Tibial nerve (tissue), 4 donors: Measurements from ENCODE around the gene IFNK. TPM values are rescaled to one million over a fixed set of nuclear protein-coding genes. Genes with fewer than 3 reads are reported as not detected.

Experiments
- DNase-seq, 2 donors: peaks; one replicate each; pipeline ENCODE4 v3.0.0-alpha.2; 2019; ENCODE audit warnings: low spot score in 2 of 2
- H3K27ac ChIP-seq, 4 donors: fragments of 200-600 bp; sonication (generic) in 3 of 4; one replicate each; pipeline ENCODE4 v1.5.1; 2017 to 2019; ENCODE audit warnings: mild to moderate bottlenecking in 1 of 4
- H3K27me3 ChIP-seq, 2 donors: fragments of 200-600 bp; sonication (generic) in 1 of 2; one replicate each; pipeline versions ENCODE4 v1.5.1 to v1.6.0; 2017 to 2019
- H3K36me3 ChIP-seq, 3 donors: fragments of 200-600 bp; sonication (generic); one replicate each; pipeline ENCODE4 v1.5.1; 2018 to 2019
- H3K4me1 ChIP-seq, 4 donors: fragments of 200-600 bp; sonication (generic) in 3 of 4; one replicate each; pipeline ENCODE4 v1.5.1; 2017 to 2019
- H3K4me3 ChIP-seq, 4 donors: fragments of 200-600 bp; sonication (generic) in 3 of 4; one replicate each; pipeline ENCODE4 v1.5.1; 2017 to 2019; ENCODE audit warnings: mild to moderate bottlenecking in 1 of 4, moderate library complexity in 1 of 4
- H3K9me3 ChIP-seq, 4 donors: fragments of 200-600 bp; sonication (generic) in 3 of 4; one replicate each; pipeline ENCODE4 v1.5.1; 2017 to 2019
- CTCF ChIP-seq, 5 experiments: fragments of 200-600 bp in 3 of 5; fragments of 450-650 bp in 2 of 5; sonication (generic) in 3 of 5; IDR thresholded peaks; one replicate each; pipeline ENCODE4 v1.5.1; 2016 to 2019; ENCODE audit warnings: antibody characterized with exemption in 5 of 5, mild to moderate bottlenecking in 3 of 5, moderate library complexity in 2 of 5
- EP300 ChIP-seq, 2 donors: sonication (generic); formaldehyde crosslinking; IDR thresholded peaks; one replicate each; pipeline ENCODE4 v1.6.1; 2017; ENCODE audit warnings: antibody characterized with exemption in 2 of 2, mild to moderate bottlenecking in 1 of 2
- POLR2A ChIP-seq, 2 donors: fragments of 450-650 bp; IDR thresholded peaks; one replicate each; pipeline ENCODE4 v1.6.1; 2017; ENCODE audit warnings: antibody characterized with exemption in 2 of 2, mild to moderate bottlenecking in 2 of 2, moderate library complexity in 2 of 2
- WGBS, 2 donors: methylation state at CpG; one replicate each; pipeline ENCODE4 v1.1.5; 2018; 5-methylcytosine and 5-hydroxymethylcytosine counted together
- total RNA-seq, 4 donors: library from RNA; depleted of rRNA; stranded (reverse); fragments of >200 nt; gene quantifications; one replicate each; pipeline ENCODE4 v1.1.0, GENCODE V29; 2016

IFNK gene
- total RNA-seq, 4 donors from 2014 or later, result not detected

GRCh38 chr9:27489087-27489876 lies 34.8 kb upstream of the IFNK start:
- Histone ChIP-seq H3K4me1 (peaks cover 0 to 9% (median 1%) of the 10 kb centered on the region in 4 donors), H3K27me3 (no peaks in the 10 kb centered on the region), H3K4me3 (no peak overlapping the region), H3K27ac (no peak overlapping the region), H3K36me3 (no peaks in the 10 kb centered on the region), H3K9me3 (no peaks in the 10 kb centered on the region)
- TF ChIP-seq EP300 (IDR thresholded peaks at IDR 0.05) (no peak), CTCF (IDR thresholded peaks at IDR 0.05) (no peak), POLR2A (IDR thresholded peaks at IDR 0.05) (no peak)
- 76 to 79% methylated on average over 5 of the region's 5 CpGs for WGBS, 2 donors
- no peak for DNase-seq

DNA sequence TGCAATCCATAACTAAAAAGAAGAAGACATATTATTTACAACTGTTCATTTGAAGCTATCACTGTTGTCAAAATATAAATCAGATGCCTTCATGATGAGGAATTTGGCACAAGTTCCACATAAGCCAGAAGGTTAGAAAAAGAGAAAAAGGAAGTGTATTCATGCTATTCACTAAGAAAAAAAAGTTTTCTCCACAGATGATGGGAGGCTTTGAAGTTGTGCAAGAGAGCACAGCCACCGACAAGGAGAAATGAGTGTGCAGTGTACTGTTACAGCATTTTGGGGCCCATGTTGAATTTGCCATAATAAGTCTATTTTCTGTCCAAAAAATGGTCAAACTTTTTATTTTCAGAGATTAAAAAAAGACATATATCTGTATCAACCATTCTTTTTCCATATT lies 32.9 kb upstream of the IFNK start:
- WGBS, 2 donors, result 21 to 24% methylated on average over 1 of the region's 1 CpG
- no peak overlapping the region for H3K27ac ChIP-seq
- H3K4me3 ChIP-seq, result no peak overlapping the region
- peaks cover 0 to 9% (median 0%) of the 10 kb centered on the region in 4 donors for H3K4me1 ChIP-seq
- DNase-seq, result no peak
- no peaks in the 10 kb centered on the region for H3K9me3 ChIP-seq
- H3K36me3 ChIP-seq, result no peaks in the 10 kb centered on the region
- no peaks in the 10 kb centered on the region for H3K27me3 ChIP-seq
- TF ChIP-seq CTCF (IDR thresholded peaks at IDR 0.05), result no peak
- TF ChIP-seq EP300 (IDR thresholded peaks at IDR 0.05), result peak in 1 of 2 donors; percentile 48

DNA sequence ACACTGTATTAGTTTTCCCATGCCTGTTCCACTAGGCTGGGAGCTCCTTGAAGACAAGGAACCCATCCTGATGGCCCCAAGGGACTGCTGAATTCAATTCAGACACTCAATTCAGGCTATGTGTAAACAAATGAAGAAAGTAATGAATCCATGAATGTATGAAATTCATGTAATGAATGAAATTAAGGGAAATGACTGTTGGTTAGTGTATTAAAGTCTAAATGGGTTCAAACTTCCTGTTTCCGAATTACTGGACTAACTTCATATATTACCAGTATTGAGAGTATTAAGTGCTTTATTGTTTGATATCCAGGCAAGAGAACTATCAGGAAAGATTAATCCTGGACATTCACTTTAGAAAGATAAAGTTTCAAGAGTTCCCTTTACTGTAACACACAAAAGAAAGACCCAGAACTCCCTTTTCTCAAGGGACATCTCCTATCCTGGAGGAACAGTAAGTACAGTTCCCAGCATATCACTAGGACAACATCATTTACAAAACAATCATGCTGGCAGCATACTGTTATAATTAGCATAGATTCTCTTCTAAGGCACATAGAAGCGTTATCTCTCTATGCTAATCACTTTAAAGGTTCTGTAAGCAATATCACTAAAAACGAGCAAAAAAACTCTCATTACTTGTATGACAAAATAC lies 28.5 kb upstream of the IFNK start:
- H3K27me3 ChIP-seq, result no peaks in the 10 kb centered on the region
- H3K27ac ChIP-seq, result no peak overlapping the region
- 68 to 70% methylated on average over 3 of the region's 3 CpGs for WGBS, 2 donors
- no peaks in the 10 kb centered on the region for H3K9me3 ChIP-seq
- no peak for DNase-seq
- peaks cover 0 to 16% (median 0%) of the 10 kb centered on the region in 4 donors for H3K4me1 ChIP-seq
- no peaks in the 10 kb centered on the region for H3K36me3 ChIP-seq
- no peak overlapping the region for H3K4me3 ChIP-seq
- TF ChIP-seq CTCF (IDR thresholded peaks at IDR 0.05) (no peak), POLR2A (IDR thresholded peaks at IDR 0.05) (no peak), EP300 (IDR thresholded peaks at IDR 0.05) (no peak)

DNA sequence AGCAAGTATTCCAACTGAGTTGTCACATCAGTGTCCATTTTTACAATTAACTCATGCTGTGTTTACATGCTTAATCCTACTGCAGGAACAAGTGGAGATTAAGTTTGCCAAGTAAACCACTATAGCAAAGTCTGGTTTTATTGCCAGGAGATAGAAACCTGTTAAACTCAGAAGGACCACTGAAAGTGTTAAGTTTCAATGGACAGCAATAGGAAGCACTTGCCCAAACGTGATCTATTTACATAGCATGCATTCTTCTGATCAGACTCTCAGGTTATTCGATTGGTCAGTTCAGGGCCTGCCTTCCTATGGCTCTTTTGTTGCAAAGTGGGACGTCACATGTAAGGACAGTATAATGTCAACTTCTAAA lies 28.0 kb upstream of the IFNK start:
- no peaks in the 10 kb centered on the region for H3K27me3 ChIP-seq
- H3K4me3 ChIP-seq, result no peak overlapping the region
- DNase-seq, result no peak
- 60 to 67% methylated on average over 3 of the region's 3 CpGs for WGBS, 2 donors
- no peak for TF ChIP-seq POLR2A (IDR thresholded peaks at IDR 0.05)
- TF ChIP-seq EP300 (IDR thresholded peaks at IDR 0.05), result no peak
- TF ChIP-seq CTCF (IDR thresholded peaks at IDR 0.05), result no peak
- H3K36me3 ChIP-seq, result no peaks in the 10 kb centered on the region
- H3K27ac ChIP-seq, result no peak overlapping the region
- no peaks in the 10 kb centered on the region for H3K9me3 ChIP-seq
- H3K4me1 ChIP-seq, result peaks cover 0 to 10% (median 0%) of the 10 kb centered on the region in 4 donors

GRCh38 chr9:27497883-27498417 lies 26.1 kb upstream of the IFNK start:
- no peak overlapping the region for H3K27ac ChIP-seq
- peaks cover 0 to 8% (median 0%) of the 10 kb centered on the region in 4 donors for H3K4me1 ChIP-seq
- peak overlapping the region in 1 of 4 donors; percentile 10 for H3K4me3 ChIP-seq
- H3K27me3 ChIP-seq, result no peaks in the 10 kb centered on the region
- DNase-seq, result no peak
- TF ChIP-seq POLR2A (IDR thresholded peaks at IDR 0.05) (no peak), CTCF (IDR thresholded peaks at IDR 0.05) (no peak), EP300 (IDR thresholded peaks at IDR 0.05) (no peak)
- H3K9me3 ChIP-seq, result no peaks in the 10 kb centered on the region
- WGBS, 2 donors, result 49 to 58% methylated on average over 11 of the region's 11 CpGs
- no peaks in the 10 kb centered on the region for H3K36me3 ChIP-seq
